Hematopoietic multipotent progenitor cell (in vitro differentiated cells): Measurements from ENCODE around the gene CARMIL1. TPM values are rescaled to one million over a fixed set of nuclear protein-coding genes. Genes with fewer than 3 reads are reported as not detected.
A peak's percentile ranks its signal among the peaks of the same experiment; 100 is the strongest.
"Not testable (repeated sequence)": the region's sequence is repeated elsewhere in the genome, so short reads cannot be mapped to it uniquely, and the experiment has no call there.

ENCODE experiments used
- DNase-seq, 3 donors: peaks; one replicate each; pipeline ENCODE4 v3.0.0-alpha.2; 2011 to 2015; ENCODE audit warnings: low read depth in 2 of 3, low spot score in 2 of 3
- total RNA-seq: library from RNA; depleted of rRNA; stranded (reverse); fragments of >200 nt; gene quantifications from one replicate; pipeline ENCODE4 v1.2.3, GENCODE V29; 2012

Gene CARMIL1
- total RNA-seq, 1 donor, result 8.6 TPM

- no peak for DNase-seq
Observed at GRCh38 chr6:25431306-25431974, 152.3 kb downstream of the CARMIL1 start.

GRCh38 chr6:25431975-25432307, 152.8 kb downstream of the CARMIL1 start:
- DNase-seq, result peak in 1 of 3 donors; percentile 33

GRCh38 chr6:25434921-25435320, 155.7 kb downstream of the CARMIL1 start:
- no peak for DNase-seq

GRCh38 chr6:25435416-25435985, 156.3 kb downstream of the CARMIL1 start:
- peak in 1 of 3 donors; percentile 28 for DNase-seq

GRCh38 chr6:25436760-25437159, 157.6 kb downstream of the CARMIL1 start:
- no peak for DNase-seq

DNA sequence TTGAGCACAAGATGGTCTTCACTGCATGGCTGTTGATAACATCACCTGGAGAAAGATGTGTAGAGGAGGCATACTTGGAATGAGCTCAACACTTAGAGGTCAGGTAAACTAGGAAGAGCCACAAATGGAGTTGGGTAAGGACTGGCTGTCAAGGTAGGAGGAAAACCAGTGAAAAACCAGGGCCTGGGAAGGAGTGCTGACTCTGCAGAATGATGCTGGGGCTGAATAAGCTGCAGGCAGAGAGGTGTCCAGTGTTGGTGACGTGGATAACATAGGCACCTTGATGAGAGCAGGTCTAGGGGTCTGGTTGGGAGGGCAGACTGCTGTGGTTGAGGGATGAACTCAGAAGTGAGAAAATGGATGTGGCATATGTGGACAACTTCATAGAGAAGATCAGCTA, 160.2 kb downstream of the CARMIL1 start:
- no peak for DNase-seq

DNA sequence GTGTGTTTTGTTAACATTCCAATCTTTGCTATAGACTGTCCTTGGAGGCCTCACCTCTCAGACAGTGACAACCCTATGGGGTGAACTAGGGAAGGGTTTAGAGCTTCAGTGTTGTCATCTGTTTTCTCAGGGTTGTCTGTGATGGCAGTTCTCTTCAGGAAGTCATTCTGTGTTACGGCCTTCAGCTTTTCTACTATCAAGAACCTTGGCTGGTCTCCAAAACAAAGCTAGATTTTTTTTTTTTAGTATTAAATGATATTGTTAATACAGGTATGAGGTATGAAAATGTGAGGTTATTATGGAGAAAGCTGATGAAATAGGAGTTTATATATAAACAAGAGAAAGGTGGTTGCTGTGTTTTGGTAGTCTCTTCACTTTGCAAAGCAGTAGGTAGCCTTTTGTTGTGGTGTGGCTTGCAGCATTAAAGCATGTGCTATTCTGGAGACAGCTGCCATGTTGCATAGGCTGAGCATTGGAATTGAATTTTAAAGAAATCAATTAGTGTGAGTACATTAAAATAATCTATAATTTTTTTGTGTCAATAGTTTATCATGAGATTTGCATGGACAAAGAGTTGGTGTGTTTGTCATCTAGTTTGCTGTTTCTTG, 162.6 kb downstream of the CARMIL1 start:
- DNase-seq, result peak in 2 of 3 donors; percentile 6 to 21

DNA sequence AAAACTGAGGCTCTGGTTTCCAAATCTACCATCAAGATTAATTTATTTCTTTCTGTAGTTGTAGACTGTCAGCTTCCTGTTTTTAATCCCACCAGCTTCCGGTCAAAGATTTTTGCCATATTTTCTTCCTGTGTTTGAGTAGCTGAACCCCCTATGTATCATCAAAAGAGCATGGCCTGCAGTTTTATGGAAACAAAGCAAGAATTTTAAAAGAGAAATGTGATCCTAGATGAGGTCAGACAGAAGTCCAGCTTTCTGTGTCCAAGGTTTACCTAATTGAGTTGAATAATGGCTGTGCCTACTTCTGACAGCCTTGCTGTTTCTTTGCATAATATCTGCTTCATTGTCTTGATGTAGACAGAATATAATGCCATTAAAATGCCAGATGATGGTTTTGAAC, 163.7 kb downstream of the CARMIL1 start:
- no peak for DNase-seq

- not testable (repeated sequence) for DNase-seq
Observed at GRCh38 chr6:25444521-25444920, 165.3 kb downstream of the CARMIL1 start.

DNA sequence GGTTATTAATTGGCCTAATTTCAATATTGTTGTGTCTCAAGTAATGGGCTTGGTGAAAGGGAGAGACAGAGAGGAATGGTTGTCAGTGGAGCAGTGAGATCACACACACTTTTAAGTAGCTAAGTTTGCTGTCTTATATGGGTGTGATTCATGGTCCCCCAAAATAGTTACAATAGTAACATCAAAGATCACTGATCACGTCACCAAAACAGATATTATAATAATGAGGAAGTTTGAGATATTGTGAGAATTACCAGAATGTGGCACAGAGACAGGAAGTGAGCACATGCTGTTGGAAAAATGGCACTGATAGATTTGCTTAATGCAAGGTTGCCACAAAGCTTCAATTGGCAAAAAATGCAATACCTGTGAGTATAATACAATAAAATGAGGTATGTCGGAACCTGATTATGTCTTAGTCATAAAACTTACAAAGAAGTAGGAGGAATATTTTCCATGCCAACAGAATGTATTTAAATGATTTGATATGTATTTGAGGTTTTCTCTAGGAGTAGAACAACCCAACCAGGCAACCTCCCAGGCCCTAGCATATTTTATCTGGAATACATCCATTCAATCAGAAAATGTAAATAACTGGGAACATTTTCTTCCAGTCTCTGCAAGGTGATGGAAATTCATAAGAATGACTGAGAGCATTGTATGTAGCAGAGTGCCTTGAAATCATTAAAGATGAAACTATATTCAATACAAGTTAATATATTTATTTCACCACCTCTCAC, 167.8 kb downstream of the CARMIL1 start:
- no peak for DNase-seq

DNA sequence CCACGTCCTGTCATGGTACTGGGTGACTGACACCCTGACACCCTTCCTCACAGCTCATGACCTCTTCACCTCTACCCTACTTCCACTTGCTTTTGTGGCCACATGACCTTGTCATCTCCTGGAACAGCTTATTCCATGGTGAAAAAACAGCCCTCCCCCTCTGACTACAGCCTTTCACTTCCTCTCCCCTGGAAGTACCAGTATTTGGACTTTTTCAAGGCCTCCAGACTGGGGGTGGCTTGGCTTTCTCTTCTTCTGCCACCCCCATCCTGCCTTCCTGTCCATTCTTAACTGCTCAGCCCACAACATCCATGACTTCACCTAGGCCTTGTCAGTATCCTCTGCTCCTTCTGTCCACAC, 168.4 kb downstream of the CARMIL1 start:
- DNase-seq, result no peak

GRCh38 chr6:25448965-25449538, 169.9 kb downstream of the CARMIL1 start:
- no peak for DNase-seq

DNA sequence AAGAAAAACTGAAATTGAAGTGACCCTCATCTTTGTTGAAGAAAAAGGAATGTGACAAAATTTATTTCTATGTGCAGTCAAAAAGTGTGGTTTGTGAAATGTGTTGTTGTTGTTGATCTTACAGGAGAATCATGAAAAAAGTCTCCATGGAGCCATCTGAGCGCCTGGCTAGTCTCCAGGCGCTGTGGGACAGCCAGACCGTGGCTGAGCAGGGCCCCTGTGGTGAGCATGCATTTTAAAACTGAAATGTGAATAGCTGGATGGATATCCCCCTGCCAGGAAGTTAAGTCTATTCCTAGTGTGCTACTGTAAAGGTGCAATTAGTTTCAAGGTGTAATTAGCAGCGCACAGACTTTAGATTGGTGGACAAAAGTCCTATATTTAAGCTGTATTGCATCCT, 170.6 kb downstream of the CARMIL1 start:
- DNase-seq, result no peak

GRCh38 chr6:25450469-25451198, 171.5 kb downstream of the CARMIL1 start:
- DNase-seq, result no peak

DNA sequence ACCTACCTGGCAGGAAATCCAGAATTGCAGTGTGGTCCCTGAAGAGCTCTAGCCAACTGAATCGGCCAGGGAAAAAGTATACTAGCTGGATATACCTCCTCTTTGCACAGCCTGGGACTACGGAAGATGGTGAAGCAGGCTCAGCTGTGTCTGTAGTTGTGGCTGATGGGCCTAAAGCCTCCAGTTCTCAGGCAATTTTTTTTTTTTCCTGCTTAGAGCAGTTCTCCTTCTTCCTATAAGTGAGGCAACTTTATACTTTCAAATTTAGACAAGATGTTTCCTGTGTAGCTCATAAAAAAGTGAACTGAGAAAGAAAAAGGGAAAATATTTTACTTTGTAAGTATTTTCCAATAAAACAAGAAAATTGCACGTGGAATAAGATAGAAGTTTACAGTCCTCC, 172.9 kb downstream of the CARMIL1 start:
- peak in 1 of 3 donors; percentile 38 for DNase-seq

- no peak for DNase-seq
Observed at GRCh38 chr6:25453288-25453687, 174.1 kb downstream of the CARMIL1 start.

DNA sequence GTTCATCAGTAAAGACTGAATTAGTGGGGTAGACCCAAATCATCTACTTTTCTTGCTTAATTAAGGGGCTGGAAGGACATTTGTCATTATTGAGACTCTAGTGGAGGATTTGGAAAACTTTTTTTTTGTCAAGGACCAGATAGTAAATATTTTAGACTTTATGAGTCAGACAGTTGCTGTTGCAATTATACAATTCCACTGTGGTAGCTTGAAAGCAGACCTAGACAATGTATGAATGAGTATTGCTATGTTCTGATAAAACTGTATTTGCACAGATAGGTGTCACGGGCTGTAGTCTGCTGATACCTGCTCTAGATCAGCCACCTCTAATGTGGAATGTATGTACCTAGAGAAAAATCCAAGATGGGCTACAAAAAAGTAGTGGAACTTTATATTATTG, 175.0 kb downstream of the CARMIL1 start:
- DNase-seq, result no peak

DNA sequence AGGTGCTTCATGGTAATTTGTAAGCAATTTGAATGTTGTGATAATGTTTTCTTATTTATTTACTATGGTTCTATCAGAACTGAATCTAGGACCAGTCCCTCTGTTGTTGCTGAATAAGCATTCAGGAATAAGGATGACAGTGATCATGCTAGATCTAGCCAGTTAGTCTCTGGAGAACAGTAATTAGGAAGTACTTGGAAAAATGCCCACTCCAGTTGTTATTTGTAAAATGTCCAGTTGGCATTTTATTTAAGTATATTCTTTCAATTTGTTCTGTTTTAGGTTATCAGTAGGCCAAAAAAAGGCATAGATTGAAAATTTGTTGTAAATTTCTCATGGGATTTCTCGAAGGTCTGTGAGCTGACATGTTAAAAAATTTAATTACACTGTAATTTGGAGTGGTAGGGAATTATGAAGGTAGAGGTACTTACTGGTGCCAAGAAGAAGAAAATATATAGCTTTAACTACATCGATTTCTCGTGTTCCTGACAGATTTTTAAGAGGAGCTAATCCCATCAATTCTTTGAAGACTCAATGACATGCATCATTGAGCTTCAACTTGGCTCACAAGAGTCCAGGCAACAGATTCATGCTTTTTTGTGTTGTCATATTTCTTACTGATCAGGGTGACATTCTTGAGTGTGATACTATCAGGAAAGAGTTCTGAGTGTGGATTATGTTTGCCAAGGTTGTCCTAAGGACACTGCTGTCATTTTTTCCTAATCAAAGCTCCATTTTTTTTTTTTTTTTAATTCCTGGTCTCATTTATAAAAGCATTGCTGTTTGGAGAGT, 177.3 kb downstream of the CARMIL1 start:
- DNase-seq, result no peak

DNA sequence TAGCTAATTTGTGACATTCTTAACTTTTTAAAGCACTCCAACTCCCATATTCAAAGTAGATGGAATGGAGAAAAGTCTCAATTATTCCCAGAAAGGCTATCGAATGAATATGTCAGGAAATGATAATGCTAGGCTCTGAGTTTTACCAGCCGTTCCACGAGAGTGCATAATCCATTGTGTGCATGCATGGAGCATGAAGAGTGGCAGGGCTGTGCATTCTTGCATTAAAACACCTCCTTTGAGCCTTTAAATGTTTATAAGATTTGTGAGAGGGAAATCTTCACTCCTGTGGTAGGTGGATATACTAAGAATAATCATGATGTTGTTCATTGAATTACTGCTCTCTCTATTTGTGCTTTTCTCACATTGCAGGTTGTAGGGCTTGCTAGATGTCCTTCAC, 178.3 kb downstream of the CARMIL1 start:
- no peak for DNase-seq

GRCh38 chr6:25458485-25458884, 179.3 kb downstream of the CARMIL1 start:
- no peak for DNase-seq
